SK-N-MC (cell line): ENCODE data around the gene HSPB9.

Experiments used
- EZH2 ChIP-seq: fragments of 200-600 bp; sonication (generic); IDR thresholded peaks from one replicate; pipeline ENCODE4 v1.6.1; 2017; ENCODE audit warnings: antibody characterized with exemption
- POLR2AphosphoS5 ChIP-seq: IDR thresholded peaks from 2 replicates; pipeline ENCODE4 v1.6.1; 2012; ENCODE audit warnings: mild to moderate bottlenecking, low read depth, low read length, borderline replicate concordance

- TF ChIP-seq POLR2AphosphoS5 (no peak), EZH2 (no peak)
These were observed 23.7 kb upstream of the HSPB9 start for GRCh38 chr17:42098730-42099399.
